ENCODE data around the gene XXYLT1. TPM values are rescaled to one million over a fixed set of nuclear protein-coding genes. Genes with fewer than 3 reads are reported as not detected.

XXYLT1 gene
- total and polyA plus RNA-seq, 9 of the 15 experiments (the other 6 are each of a cell fraction or from before 2014, with no cell fraction given), result 1.9 to 18.9 (median 15.0) TPM

- TF ChIP-seq SRSF9 (IDR thresholded peaks at IDR 0.05; ENCODE audit: borderline replicate concordance, low read depth, low read length), result no peak
- TF ChIP-seq SFPQ (IDR thresholded peaks at IDR 0.05; ENCODE audit: low read depth, low read length), result no peak
- no peak for TF ChIP-seq ZNF57 (CRISPR knock-in tag; IDR thresholded peaks at IDR 0.05)
- TF ChIP-seq NCOR1 (IDR thresholded peaks at IDR 0.05), result no peak
- no peak for TF ChIP-seq ZBTB49 (CRISPR knock-in tag; IDR thresholded peaks at IDR 0.05; ENCODE audit: borderline replicate concordance)
- no peak for TF ChIP-seq ID3 (CRISPR knock-in tag; IDR thresholded peaks at IDR 0.05)
- TF ChIP-seq ID3 (tag; IDR thresholded peaks at IDR 0.05), result no peak
- TF ChIP-seq MTA2 (IDR thresholded peaks at IDR 0.05; ENCODE audit: low read depth), result no peak
- peak; percentile 40; the same call in 1 of the 2 replicates for TF ChIP-seq MAX (CRISPR knock-in tag; IDR thresholded peaks at IDR 0.05)
Measured at GRCh38 chr3:195097331-195098255, 173.4 kb downstream of the XXYLT1 start (continued).

Measured in K562 (cell line).